ENCODE results near the gene TMEM214. TPM values are rescaled to one million over a fixed set of nuclear protein-coding genes. Genes with fewer than 3 reads are reported as not detected.

The TMEM214 gene
- total and polyA plus RNA-seq, 8 donors = 17.1 to 206 (median 35.6) TPM

- Histone ChIP-seq H3K36me3 (peaks cover 16 to 81% (median 79%) of the 10 kb centered on the region in 4 donors), H3K4me1 (peaks cover 2 to 14% (median 7%) of the 10 kb centered on the region in 4 donors), H3K9me3 (no peaks in the 10 kb centered on the region), H3K4me3 (no peak overlapping the region), H3K27ac (no peak overlapping the region), H3K27me3 (no peaks in the 10 kb centered on the region)
- no peak for DNase-seq
- 80 to 92% (median 87%) methylated on average over 6 of the region's 6 CpGs for WGBS, 5 donors
- no peak for TF ChIP-seq POLR2A (IDR thresholded peaks at IDR 0.05)
- no peak for TF ChIP-seq POLR2AphosphoS5 (IDR thresholded peaks at IDR 0.05)
- no peak for TF ChIP-seq CTCF (IDR thresholded peaks at IDR 0.05)
- TF ChIP-seq EP300 (IDR thresholded peaks at IDR 0.05) = no peak
- intact Hi-C loops (cut with DNase I; ENCODE audit: low total_unique reads) = no loop called here
Observed at GRCh38 chr2:27057184-27057583, 24.4 kb downstream of the TMEM214 start.

- H3K36me3 ChIP-seq = peaks cover 16 to 84% (median 81%) of the 10 kb centered on the region in 4 donors
- DNase-seq = no peak
Observed at GRCh38 chr2:27058210-27058609, 25.4 kb downstream of the TMEM214 start.

DNA sequence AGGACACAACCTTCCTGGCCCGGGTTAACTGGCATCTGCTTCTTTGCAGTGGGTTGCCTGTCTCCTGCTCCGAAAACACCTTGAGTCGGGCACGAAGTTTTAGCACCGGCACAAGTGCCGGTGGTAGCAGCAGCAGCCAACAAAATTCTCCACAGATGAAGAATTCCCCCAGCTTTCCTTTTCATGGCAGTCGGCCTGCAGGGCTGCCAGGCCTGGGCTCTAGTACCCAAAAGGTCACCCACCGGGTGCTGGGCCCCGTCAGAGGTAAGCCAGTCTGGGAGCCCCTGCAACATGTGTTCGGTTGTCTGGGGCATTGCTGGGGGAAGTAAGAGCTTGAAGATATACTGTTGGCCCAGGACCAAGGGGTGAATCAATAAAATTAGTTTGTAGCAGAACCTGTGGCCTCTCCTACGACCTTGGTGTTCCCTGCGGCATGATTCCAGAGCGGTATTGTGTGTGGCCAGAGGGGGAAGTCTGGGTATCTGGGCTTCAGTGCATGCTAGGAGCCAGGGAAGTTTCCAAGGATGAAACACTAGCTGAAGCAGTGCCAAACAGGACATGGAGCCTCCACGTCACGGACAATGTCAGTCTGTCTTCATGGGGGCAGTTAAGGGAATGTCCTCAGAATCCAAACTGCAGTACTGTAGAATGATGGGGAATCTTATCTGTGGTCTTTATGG lies 26.5 kb downstream of the TMEM214 start:
- Histone ChIP-seq H3K9me3 (no peaks in the 10 kb centered on the region), H3K36me3 (peaks cover 11 to 73% (median 70%) of the 10 kb centered on the region in 4 donors), H3K4me1 (peaks cover 0 to 5% (median 2%) of the 10 kb centered on the region in 4 donors), H3K27me3 (no peaks in the 10 kb centered on the region), H3K4me3 (no peak overlapping the region), H3K27ac (no peak overlapping the region)
- intact Hi-C loops (cut with DNase I; ENCODE audit: low total_unique reads) = no loop called here
- WGBS, 5 donors = 72 to 85% (median 83%) methylated on average over 8 to 15 of the region's 15 CpGs
- no peak for TF ChIP-seq POLR2AphosphoS5 (IDR thresholded peaks at IDR 0.05)
- TF ChIP-seq POLR2A (IDR thresholded peaks at IDR 0.05) = no peak
- TF ChIP-seq CTCF (IDR thresholded peaks at IDR 0.05) = no peak
- TF ChIP-seq EP300 (IDR thresholded peaks at IDR 0.05) = no peak
- DNase-seq = no peak

More at GRCh38 chr2:27058210-27058609, 25.4 kb downstream of the TMEM214 start:
- Histone ChIP-seq H3K27ac (no peak overlapping the region), H3K27me3 (no peaks in the 10 kb centered on the region), H3K4me3 (no peak overlapping the region), H3K4me1 (peaks cover 0 to 4% (median 0%) of the 10 kb centered on the region in 4 donors), H3K9me3 (no peaks in the 10 kb centered on the region)
- TF ChIP-seq CTCF (IDR thresholded peaks at IDR 0.05) (no peak), EP300 (IDR thresholded peaks at IDR 0.05) (no peak), POLR2A (IDR thresholded peaks at IDR 0.05) (no peak), POLR2AphosphoS5 (IDR thresholded peaks at IDR 0.05) (no peak)
- intact Hi-C loops (cut with DNase I; ENCODE audit: low total_unique reads) = no loop called here
- 88 to 94% (median 89%) methylated on average over 10 of the region's 10 CpGs for WGBS, 5 donors

DNA sequence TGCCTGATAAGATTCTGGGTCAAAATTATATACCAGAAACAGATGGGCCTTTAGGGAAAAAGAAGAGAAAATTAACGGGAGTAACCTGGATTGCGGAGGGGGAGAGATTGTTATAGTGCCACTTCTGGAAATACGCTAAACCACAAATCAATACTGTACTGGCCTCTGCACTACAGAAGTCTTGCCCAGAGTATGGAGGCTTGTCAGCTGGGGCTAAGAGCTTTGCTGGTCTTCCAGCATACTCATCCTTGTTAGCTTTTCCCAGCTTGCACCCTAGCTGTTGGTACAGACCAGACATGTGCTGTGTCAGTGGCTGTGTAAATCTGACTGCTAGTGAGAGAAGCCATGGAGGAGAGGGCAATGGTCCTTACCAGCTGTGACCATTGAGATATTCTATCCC lies 27.6 kb downstream of the TMEM214 start:
- Histone ChIP-seq H3K27me3 (no peaks in the 10 kb centered on the region), H3K9me3 (no peaks in the 10 kb centered on the region), H3K4me3 (no peak overlapping the region), H3K36me3 (peaks cover 3 to 69% (median 65%) of the 10 kb centered on the region in 4 donors), H3K27ac (no peak overlapping the region), H3K4me1 (peaks cover 0 to 5% (median 2%) of the 10 kb centered on the region in 4 donors)
- DNase-seq = no peak
- no peak for TF ChIP-seq POLR2A (IDR thresholded peaks at IDR 0.05)
- no peak for TF ChIP-seq POLR2AphosphoS5 (IDR thresholded peaks at IDR 0.05)
- TF ChIP-seq EP300 (IDR thresholded peaks at IDR 0.05) = no peak
- TF ChIP-seq CTCF (IDR thresholded peaks at IDR 0.05) = no peak
- WGBS, 5 donors = 86 to 91% (median 88%) methylated on average over 3 of the region's 3 CpGs
- intact Hi-C loops (cut with DNase I; ENCODE audit: low total_unique reads) = no loop called here

All from stomach (tissue), 9 donors.